Measurements from ENCODE around the gene ECEL1. TPM values are rescaled to one million over a fixed set of nuclear protein-coding genes. Genes with fewer than 3 reads are reported as not detected.

ECEL1 gene
- total and polyA plus RNA-seq, 2 experiments from 2014 or later = 0.54 TPM; not detected in 1

DNA sequence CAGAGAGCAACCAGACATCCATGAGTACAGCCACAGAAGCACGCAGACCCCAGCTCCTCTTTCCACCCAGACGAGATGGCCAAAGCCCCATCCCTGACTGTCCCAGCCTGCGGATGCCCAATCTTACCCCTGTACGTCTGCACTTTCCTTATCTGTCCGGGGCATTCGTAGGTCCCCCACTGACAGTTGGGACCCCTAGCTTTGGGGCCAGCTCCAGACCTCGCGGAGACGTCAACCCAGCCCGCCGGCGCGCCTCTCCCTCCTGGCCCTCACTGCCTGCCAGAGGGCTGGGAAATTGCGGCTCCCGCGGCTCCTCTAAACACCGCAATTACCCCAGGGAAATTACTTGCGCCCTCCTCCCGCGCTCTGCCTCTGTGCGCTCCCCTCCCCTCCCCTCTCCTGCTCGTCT, 2.3 kb downstream of the ECEL1 start:
- Histone ChIP-seq H3K4me1 (ENCODE audit: insufficient read depth) (no peaks in the 10 kb centered on the region), H3K4me2 (ENCODE audit: unreplicated experiment) (no peak overlapping the region), H3K4me3 (no peak overlapping the region), H3K36me3 (ENCODE audit: low read depth) (no peaks in the 10 kb centered on the region), H3K9me3 (ENCODE audit: low read depth) (no peaks in the 10 kb centered on the region), H3K27me3 (replicated peaks; ENCODE audit: insufficient read depth) (peaks cover 37% of the 10 kb centered on the region), H3K9me2 (ENCODE audit: insufficient read depth) (no peaks in the 10 kb centered on the region), H2AFZ (no peak overlapping the region), H4K20me1 (ENCODE audit: insufficient read depth) (no peaks in the 10 kb centered on the region), H3K9ac (no peak overlapping the region), H3K27ac (no peak overlapping the region), H3K79me2 (ENCODE audit: insufficient read depth) (no peaks in the 10 kb centered on the region), H3F3A (ENCODE audit: insufficient read depth) (no peaks in the 10 kb centered on the region)
- 6 to 7% methylated on average over 13 to 22 of the region's 22 CpGs for WGBS, 2 experiments (ENCODE audit: low coverage in 1 of 2, low lambda C conversion rate in 2 of 2, missing lambda C conversion rate in 2 of 2)
- TF ChIP-seq EZH2phosphoT487 (IDR thresholded peaks at IDR 0.05; ENCODE audit: insufficient read depth, low read depth) = no peak
- peak; percentile 67 for TF ChIP-seq EZH2 (IDR thresholded peaks at IDR 0.05; ENCODE audit: insufficient read depth, poor library complexity, severe bottlenecking)
- in situ Hi-C loops (cut with MboI) = no loop called here
- no peak for DNase-seq

DNA sequence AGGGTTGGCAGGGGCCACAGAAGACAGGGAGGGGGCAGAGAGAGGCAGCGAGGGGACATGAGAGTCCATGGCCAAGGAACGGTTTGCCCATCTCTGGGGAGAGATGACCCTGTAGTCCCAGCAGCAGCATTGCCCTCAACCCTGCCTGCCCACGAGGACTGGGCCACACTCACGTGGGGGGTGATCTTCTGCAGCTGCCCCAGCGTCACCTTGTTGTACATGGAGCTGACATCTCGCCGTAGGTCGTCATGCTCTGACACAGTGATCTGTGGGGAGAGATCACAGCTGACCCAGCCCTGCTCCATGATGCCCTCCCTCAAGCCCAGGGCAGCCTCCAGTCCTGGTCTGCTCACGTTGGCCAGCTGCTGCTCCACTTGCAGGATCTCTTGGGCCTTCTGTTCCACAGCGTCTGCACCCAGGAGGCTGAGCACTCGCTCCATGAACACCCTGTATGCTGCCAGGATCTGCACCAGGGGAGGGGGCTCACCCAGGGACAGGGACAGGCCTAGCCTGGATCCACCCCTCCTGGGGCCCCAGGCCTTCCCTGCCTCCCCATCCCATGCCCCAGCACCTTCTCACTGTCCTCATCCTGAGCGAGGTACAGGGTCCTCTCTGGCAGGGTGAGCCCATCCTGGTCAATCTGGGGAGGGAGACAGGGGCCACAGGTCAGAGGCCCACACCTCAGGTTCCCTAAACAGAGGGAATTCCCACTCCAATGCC, 2.8 kb downstream of the ECEL1 start:
- Histone ChIP-seq H3K9ac (no peak overlapping the region), H3K27ac (no peak overlapping the region), H3K4me3 (no peak overlapping the region), H3K79me2 (ENCODE audit: insufficient read depth) (no peaks in the 10 kb centered on the region), H3K4me2 (ENCODE audit: unreplicated experiment) (no peak overlapping the region), H3K4me1 (ENCODE audit: insufficient read depth) (no peaks in the 10 kb centered on the region), H4K20me1 (ENCODE audit: insufficient read depth) (no peaks in the 10 kb centered on the region), H3K36me3 (ENCODE audit: low read depth) (no peaks in the 10 kb centered on the region), H3K9me2 (ENCODE audit: insufficient read depth) (no peaks in the 10 kb centered on the region), H3F3A (ENCODE audit: insufficient read depth) (no peaks in the 10 kb centered on the region), H3K27me3 (replicated peaks; ENCODE audit: insufficient read depth) (peaks cover 37% of the 10 kb centered on the region), H2AFZ (no peak overlapping the region), H3K9me3 (ENCODE audit: low read depth) (no peaks in the 10 kb centered on the region)
- 51 to 54% methylated on average over 11 to 12 of the region's 12 CpGs for WGBS, 2 experiments (ENCODE audit: low coverage in 1 of 2, low lambda C conversion rate in 2 of 2, missing lambda C conversion rate in 2 of 2)
- TF ChIP-seq EZH2phosphoT487 (IDR thresholded peaks at IDR 0.05; ENCODE audit: insufficient read depth, low read depth) (no peak), EZH2 (IDR thresholded peaks at IDR 0.05; ENCODE audit: insufficient read depth, poor library complexity, severe bottlenecking) (no peak)
- in situ Hi-C loops (cut with MboI) = no loop called here
- no peak for DNase-seq

DNA sequence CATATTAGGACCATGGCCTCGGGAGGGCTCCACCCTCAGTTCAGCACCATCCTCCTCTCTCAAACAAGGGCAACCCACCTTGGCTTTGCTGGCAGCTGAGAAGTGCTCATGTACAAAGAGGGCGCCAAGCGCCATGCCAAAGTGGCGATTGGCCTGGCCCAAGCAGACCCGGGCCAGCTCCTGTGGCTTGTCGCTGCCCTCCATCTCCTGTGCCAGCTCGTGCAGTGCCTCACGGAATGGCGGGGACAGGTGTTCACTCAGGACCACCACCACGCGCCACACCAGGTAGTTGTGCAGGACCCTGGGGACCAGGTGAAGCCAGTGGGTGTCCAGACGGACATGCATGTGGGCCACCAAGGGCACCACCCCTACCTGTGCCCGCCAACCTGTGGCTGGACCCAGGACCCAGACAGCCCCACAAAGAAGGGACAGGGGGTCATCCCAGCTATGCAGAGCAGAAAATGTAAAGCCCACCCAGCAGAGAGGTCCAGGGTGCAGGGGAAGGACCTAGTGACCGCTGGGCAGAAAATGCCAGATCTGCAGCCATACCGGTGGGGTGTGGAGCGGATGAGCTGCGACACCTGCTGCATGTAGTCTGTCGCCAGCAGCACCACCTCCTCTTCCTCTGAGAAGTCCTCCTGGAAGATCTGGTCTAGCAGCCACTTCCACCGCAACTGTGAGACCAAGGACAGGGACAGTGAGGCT, 3.6 kb downstream of the ECEL1 start:
- Histone ChIP-seq H2AFZ (no peak overlapping the region), H3K36me3 (ENCODE audit: low read depth) (no peaks in the 10 kb centered on the region), H3K4me1 (ENCODE audit: insufficient read depth) (no peaks in the 10 kb centered on the region), H3K27ac (no peak overlapping the region), H3K9me3 (ENCODE audit: low read depth) (no peaks in the 10 kb centered on the region), H3K9ac (no peak overlapping the region), H3F3A (ENCODE audit: insufficient read depth) (no peaks in the 10 kb centered on the region), H4K20me1 (ENCODE audit: insufficient read depth) (no peaks in the 10 kb centered on the region), H3K4me2 (ENCODE audit: unreplicated experiment) (no peak overlapping the region), H3K79me2 (ENCODE audit: insufficient read depth) (no peaks in the 10 kb centered on the region), H3K4me3 (no peak overlapping the region), H3K9me2 (ENCODE audit: insufficient read depth) (no peaks in the 10 kb centered on the region), H3K27me3 (replicated peaks; ENCODE audit: insufficient read depth) (peaks cover 37% of the 10 kb centered on the region)
- TF ChIP-seq EZH2 (IDR thresholded peaks at IDR 0.05; ENCODE audit: insufficient read depth, poor library complexity, severe bottlenecking) = no peak
- no peak for TF ChIP-seq EZH2phosphoT487 (IDR thresholded peaks at IDR 0.05; ENCODE audit: insufficient read depth, low read depth)
- no peak for DNase-seq
- WGBS, 2 experiments (ENCODE audit: low coverage in 1 of 2, low lambda C conversion rate in 2 of 2, missing lambda C conversion rate in 2 of 2) = 69% methylated on average over 18 to 19 of the region's 19 CpGs
- in situ Hi-C loops (cut with MboI) = no loop called here

DNA sequence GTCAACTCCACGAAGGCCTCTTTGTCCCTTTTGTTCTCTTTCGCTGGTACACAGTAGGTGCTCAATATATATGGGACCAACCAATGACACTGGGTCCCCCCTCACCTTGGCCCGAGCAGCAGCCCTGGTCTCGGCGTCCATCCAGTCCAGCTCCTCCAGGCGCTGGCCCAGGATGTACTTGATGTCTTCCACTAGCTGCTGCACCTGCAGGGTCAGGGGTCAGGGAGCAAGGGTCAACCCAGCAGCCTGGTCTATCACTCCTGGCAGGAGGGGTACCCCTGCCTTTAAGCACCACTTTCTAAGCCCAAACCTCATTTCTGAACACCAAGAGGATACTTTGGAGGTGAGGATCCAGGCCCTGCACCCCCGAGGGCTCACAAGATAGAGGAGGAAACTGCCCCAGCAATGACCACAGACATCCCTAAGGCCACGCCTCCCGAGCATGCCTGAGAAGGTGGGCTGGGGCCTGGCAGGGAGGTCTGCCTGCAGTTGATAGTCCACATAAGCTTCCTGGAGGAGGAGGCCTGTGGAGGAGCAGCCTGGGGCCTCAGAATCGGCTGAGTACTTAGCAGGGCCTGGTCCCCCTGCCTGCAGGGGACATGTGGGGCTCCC, 4.2 kb downstream of the ECEL1 start:
- Histone ChIP-seq H3K9me2 (ENCODE audit: insufficient read depth) (no peaks in the 10 kb centered on the region), H3K4me3 (no peak overlapping the region), H3K27me3 (replicated peaks; ENCODE audit: insufficient read depth) (peaks cover 30% of the 10 kb centered on the region), H4K20me1 (ENCODE audit: insufficient read depth) (no peaks in the 10 kb centered on the region), H3K9ac (no peak overlapping the region), H3K4me2 (ENCODE audit: unreplicated experiment) (no peak overlapping the region), H3K27ac (no peak overlapping the region), H2AFZ (no peak overlapping the region), H3F3A (ENCODE audit: insufficient read depth) (no peaks in the 10 kb centered on the region), H3K36me3 (ENCODE audit: low read depth) (no peaks in the 10 kb centered on the region), H3K9me3 (ENCODE audit: low read depth) (no peaks in the 10 kb centered on the region), H3K79me2 (ENCODE audit: insufficient read depth) (no peaks in the 10 kb centered on the region), H3K4me1 (ENCODE audit: insufficient read depth) (no peaks in the 10 kb centered on the region)
- TF ChIP-seq EZH2 (IDR thresholded peaks at IDR 0.05; ENCODE audit: insufficient read depth, poor library complexity, severe bottlenecking) (no peak), EZH2phosphoT487 (IDR thresholded peaks at IDR 0.05; ENCODE audit: insufficient read depth, low read depth) (no peak)
- in situ Hi-C loops (cut with MboI) = no loop called here
- no peak for DNase-seq
- 61 to 66% methylated on average over 10 of the region's 10 CpGs for WGBS, 2 experiments (ENCODE audit: low coverage in 1 of 2, low lambda C conversion rate in 2 of 2, missing lambda C conversion rate in 2 of 2)
